Subcutaneous adipose tissue (tissue), 4 donors: ENCODE data around the gene MLLT6. TPM values are rescaled to one million over a fixed set of nuclear protein-coding genes. Genes with fewer than 3 reads are reported as not detected.

ENCODE experiments used
- total RNA-seq, 4 donors: library from RNA; depleted of rRNA; stranded (reverse); fragments of >200 nt; gene quantifications; one replicate each; pipeline ENCODE4 v1.1.0, GENCODE V29; 2016
- TF ChIP-seq, protein P1 (sequence below): fragments of 450-650 bp; IDR thresholded peaks from one replicate; pipeline ENCODE4 v1.5.1; 2016; ENCODE audit warnings: low read depth, mild to moderate bottlenecking, control low read depth, antibody characterized with exemption, moderate library complexity

The MLLT6 gene
- total RNA-seq, 4 donors from 2014 or later = 25.2 to 95.1 (median 37.1) TPM

DNA sequence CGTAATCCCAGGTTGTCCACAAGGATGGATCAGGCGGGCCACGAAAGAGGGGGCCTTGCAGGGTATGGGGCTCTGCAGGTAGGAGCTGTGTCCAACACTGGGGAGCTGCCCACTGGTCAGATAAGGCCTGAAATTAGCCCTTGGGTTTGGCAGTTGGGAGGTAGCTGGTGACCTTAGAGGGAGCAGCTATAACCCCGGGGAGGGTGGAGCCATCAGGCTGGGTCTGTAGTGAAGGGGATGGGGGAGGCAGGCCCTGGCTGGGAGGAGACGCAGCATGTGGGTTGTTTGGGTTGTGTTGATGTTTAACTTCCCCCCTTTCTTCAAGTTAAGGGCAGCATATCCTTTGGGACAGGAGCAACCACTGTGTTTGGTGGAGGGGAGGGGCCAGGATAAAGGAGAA, 5.9 kb downstream of the MLLT6 start:
- TF ChIP-seq, protein P1, sequence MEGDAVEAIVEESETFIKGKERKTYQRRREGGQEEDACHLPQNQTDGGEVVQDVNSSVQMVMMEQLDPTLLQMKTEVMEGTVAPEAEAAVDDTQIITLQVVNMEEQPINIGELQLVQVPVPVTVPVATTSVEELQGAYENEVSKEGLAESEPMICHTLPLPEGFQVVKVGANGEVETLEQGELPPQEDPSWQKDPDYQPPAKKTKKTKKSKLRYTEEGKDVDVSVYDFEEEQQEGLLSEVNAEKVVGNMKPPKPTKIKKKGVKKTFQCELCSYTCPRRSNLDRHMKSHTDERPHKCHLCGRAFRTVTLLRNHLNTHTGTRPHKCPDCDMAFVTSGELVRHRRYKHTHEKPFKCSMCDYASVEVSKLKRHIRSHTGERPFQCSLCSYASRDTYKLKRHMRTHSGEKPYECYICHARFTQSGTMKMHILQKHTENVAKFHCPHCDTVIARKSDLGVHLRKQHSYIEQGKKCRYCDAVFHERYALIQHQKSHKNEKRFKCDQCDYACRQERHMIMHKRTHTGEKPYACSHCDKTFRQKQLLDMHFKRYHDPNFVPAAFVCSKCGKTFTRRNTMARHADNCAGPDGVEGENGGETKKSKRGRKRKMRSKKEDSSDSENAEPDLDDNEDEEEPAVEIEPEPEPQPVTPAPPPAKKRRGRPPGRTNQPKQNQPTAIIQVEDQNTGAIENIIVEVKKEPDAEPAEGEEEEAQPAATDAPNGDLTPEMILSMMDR = no peak

GRCh38 chr17:38711792-38712571, 6.9 kb downstream of the MLLT6 start:
- TF ChIP-seq, protein P1 = no peak

DNA sequence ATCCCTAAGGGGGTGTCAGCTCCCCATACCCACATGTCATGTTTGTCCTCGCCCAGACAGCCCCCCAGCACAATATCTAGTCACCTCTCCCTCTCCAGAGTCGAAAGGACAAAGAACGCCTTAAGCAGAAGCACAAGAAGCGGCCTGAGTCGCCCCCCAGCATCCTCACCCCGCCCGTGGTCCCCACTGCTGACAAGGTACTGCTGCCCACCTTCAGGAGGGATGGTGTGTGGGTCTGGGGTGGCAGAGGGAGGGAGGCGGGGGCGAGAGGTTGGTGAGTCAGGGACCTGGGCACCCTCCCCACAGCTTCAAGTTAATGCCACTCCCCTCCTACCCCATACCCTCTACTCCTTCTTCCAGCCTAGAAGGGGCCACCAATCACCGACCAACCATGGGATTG, 7.5 kb downstream of the MLLT6 start:
- TF ChIP-seq, protein P1 = no peak

DNA sequence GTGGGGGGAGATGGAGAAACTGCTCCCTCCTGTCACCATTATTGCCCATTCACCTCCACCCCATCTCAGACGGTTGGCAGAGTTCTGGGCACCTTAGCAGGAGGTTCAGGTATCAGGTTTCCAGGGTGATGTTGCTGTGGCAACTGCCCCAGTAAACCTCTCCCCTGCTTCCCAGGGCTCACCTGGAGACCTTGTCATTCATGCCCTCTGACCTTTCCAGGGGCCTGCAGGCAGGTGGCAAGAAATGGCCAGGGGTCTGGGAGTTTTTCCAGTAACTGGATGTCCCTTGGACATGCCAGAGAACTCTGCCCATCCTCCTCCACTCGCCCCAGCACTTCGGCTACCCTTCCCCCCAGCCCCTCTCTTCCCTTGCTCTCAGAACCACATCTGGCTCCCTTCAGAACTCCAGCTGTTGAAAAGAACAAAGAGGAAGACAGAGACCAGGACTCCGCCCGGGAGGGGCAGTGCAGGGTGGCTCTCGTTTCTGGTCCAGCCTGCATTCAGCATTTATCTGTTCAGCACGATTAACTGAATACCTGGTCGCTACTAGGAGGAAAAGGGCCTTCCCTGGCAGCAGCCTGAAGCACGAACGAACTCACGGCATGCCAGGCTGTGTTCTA, 8.5 kb downstream of the MLLT6 start:
- TF ChIP-seq, protein P1 = no peak

- TF ChIP-seq, protein P1 = no peak
Measured at GRCh38 chr17:38715216-38715943, 10.3 kb downstream of the MLLT6 start.

DNA sequence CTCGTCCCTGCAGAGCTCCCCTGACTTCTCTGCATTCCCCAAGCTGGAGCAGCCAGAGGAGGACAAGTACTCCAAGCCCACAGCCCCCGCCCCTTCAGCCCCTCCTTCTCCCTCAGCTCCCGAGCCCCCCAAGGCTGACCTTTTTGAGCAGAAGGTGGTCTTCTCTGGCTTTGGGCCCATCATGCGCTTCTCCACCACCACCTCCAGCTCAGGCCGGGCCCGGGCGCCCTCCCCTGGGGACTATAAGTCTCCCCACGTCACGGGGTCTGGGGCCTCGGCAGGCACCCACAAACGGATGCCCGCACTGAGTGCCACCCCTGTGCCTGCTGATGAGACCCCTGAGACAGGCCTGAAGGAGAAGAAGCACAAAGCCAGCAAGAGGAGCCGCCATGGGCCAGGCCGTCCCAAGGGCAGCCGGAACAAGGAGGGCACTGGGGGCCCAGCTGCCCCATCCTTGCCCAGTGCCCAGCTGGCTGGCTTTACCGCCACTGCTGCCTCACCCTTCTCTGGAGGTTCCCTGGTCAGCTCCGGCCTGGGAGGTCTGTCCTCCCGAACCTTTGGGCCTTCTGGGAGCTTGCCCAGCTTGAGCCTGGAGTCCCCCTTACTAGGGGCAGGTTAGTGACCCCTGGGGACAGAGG, 11.4 kb downstream of the MLLT6 start:
- TF ChIP-seq, protein P1 = no peak
